Measurements from ENCODE around the gene TRPV3.

- TF ChIP-seq, protein P1, sequence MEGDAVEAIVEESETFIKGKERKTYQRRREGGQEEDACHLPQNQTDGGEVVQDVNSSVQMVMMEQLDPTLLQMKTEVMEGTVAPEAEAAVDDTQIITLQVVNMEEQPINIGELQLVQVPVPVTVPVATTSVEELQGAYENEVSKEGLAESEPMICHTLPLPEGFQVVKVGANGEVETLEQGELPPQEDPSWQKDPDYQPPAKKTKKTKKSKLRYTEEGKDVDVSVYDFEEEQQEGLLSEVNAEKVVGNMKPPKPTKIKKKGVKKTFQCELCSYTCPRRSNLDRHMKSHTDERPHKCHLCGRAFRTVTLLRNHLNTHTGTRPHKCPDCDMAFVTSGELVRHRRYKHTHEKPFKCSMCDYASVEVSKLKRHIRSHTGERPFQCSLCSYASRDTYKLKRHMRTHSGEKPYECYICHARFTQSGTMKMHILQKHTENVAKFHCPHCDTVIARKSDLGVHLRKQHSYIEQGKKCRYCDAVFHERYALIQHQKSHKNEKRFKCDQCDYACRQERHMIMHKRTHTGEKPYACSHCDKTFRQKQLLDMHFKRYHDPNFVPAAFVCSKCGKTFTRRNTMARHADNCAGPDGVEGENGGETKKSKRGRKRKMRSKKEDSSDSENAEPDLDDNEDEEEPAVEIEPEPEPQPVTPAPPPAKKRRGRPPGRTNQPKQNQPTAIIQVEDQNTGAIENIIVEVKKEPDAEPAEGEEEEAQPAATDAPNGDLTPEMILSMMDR (IDR thresholded peaks at IDR 0.05 in 8 of 11, conservative IDR thresholded peaks at IDR 0.05 in 3 of 11), result no peak
- no peak for TF ChIP-seq POLR2AphosphoS5 (IDR thresholded peaks at IDR 0.05)
These were observed 44.1 kb downstream of the TRPV3 start for GRCh38 chr17:3513305-3514035.
